IMR-90 (cell line): ENCODE data around the gene ELL.

Experiments
- BHLHE40 ChIP-seq: fragments of 150-350 bp; IDR thresholded peaks from 2 replicates; pipeline ENCODE4 v1.6.1; 2016; ENCODE audit warnings: mild to moderate bottlenecking, low read depth, low read length
- CEBPB ChIP-seq: IDR thresholded peaks from 2 replicates; pipeline ENCODE4 v1.6.1; 2012; ENCODE audit warnings: low read depth, low read length, improper control_type of control experiment
- CTCF ChIP-seq: conservative IDR thresholded peaks from 2 replicates; pipeline ENCODE4 v1.5.1; 2012; ENCODE audit warnings: mild to moderate bottlenecking, low read depth, low read length, improper control_type of control experiment
- FOS ChIP-seq: fragments of 150-350 bp; IDR thresholded peaks from 2 replicates; pipeline ENCODE4 v1.6.1; 2016; ENCODE audit warnings: low read depth, low read length
- MAFK ChIP-seq: IDR thresholded peaks from 2 replicates; pipeline ENCODE4 v1.6.1; 2012; ENCODE audit warnings: low read depth, low read length, improper control_type of control experiment
- MAZ ChIP-seq: IDR thresholded peaks from 2 replicates; pipeline ENCODE4 v1.6.1; 2012; ENCODE audit warnings: low read depth, mild to moderate bottlenecking, low read length, improper control_type of control experiment, moderate library complexity, borderline replicate concordance
- MXI1 ChIP-seq: IDR thresholded peaks from 2 replicates; pipeline ENCODE4 v1.6.1; 2012; ENCODE audit warnings: low read depth, mild to moderate bottlenecking, low read length, moderate library complexity, borderline replicate concordance
- NFE2L2 ChIP-seq: fragments of 150-350 bp; IDR thresholded peaks from 2 replicates; pipeline ENCODE4 v1.6.1; 2016; ENCODE audit warnings: low read depth, mild to moderate bottlenecking, low read length
- POLR2A ChIP-seq: IDR thresholded peaks from 2 replicates; pipeline ENCODE4 v1.6.1; 2012; ENCODE audit warnings: mild to moderate bottlenecking, low read depth, low read length
- RAD21 ChIP-seq: IDR thresholded peaks from 2 replicates; pipeline ENCODE4 v1.6.1; 2012; ENCODE audit warnings: low read length, improper control_type of control experiment
- RCOR1 ChIP-seq: IDR thresholded peaks from 2 replicates; pipeline ENCODE4 v1.6.1; 2012; ENCODE audit warnings: mild to moderate bottlenecking, low read length, improper control_type of control experiment; ENCODE audit not compliant: insufficient replicate concordance
- RFX5 ChIP-seq: IDR thresholded peaks from 2 replicates; pipeline ENCODE4 v1.8.0; 2012; ENCODE audit warnings: low read depth, mild to moderate bottlenecking, low read length, moderate library complexity
- SMC3 ChIP-seq: fragments of 150-350 bp; IDR thresholded peaks from 2 replicates; pipeline ENCODE4 v1.6.1; 2016; ENCODE audit warnings: low read depth, mild to moderate bottlenecking, antibody characterized with exemption, low read length, moderate library complexity
- TF ChIP-seq, protein P1 (sequence below): fragments of 150-350 bp; IDR thresholded peaks from 2 replicates; pipeline ENCODE4 v1.6.1; 2017; ENCODE audit warnings: mild to moderate bottlenecking, antibody characterized with exemption, low read length, low read depth

GRCh38 chr19:18443831-18444230 lies 78.0 kb downstream of the ELL start:
- TF ChIP-seq POLR2A (no peak), CTCF (no peak), MAZ (no peak), RAD21 (no peak), MAFK (no peak), RFX5 (no peak), BHLHE40 (no peak), SMC3 (no peak), MXI1 (no peak), NFE2L2 (no peak), FOS (no peak), RCOR1 (no peak), CEBPB (no peak)
- TF ChIP-seq, protein P1, sequence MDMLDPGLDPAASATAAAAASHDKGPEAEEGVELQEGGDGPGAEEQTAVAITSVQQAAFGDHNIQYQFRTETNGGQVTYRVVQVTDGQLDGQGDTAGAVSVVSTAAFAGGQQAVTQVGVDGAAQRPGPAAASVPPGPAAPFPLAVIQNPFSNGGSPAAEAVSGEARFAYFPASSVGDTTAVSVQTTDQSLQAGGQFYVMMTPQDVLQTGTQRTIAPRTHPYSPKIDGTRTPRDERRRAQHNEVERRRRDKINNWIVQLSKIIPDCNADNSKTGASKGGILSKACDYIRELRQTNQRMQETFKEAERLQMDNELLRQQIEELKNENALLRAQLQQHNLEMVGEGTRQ = no peak
